ENCODE results near the gene ZNF333.

ZNF333 gene

DNA sequence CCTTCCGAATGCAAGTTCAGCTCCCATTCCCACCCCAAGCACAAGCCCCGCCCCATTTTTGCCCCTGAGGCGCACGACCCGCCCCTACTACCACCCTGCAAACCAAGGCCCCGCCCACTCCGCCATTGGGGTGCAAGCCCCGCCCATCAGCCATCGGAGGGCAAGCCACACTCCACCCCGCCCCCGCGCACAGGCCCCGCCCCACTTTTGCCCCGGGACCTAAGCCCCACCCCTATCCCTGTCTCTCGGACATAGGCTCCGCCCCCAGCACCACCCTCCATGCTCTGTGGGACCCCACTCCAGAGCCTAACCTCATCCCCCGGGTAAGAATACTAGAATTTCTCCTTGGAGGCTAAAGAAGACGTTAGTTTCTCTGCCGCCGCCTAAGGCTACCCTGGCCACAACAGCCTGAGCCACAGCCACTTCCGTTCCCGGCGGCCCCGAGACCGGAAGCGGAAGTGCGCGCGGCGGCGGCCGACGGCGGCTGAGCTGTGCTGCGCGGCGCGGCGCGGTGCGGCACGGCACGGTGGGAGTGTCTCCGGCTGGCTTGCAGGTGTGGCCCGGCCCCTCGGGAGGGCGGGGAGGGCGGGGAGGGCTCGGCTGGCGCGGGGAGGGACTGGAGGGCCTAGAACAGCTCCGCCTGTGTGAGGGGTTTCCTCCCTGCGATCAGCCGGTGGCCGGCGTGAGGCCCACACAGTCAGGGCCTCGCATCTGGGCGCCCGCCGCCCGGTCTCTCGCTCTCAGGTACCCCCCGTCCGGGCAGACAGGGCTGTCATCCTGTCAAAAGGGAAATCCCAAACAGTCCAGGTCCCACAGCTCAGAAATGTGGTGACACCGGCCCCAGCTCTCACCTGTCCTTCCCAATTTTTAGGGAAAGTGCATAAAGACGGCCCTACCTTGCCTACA lies at the start of gene ZNF333:
Gene ZNF333 (plus strand): TSS at position 451 of the 906 bp plus-strand sequence. CDS start 3,444 bp downstream, outside the sequence.
- DNase-seq (ENCODE audit: low spot score) = peak; percentile 89

DNA sequence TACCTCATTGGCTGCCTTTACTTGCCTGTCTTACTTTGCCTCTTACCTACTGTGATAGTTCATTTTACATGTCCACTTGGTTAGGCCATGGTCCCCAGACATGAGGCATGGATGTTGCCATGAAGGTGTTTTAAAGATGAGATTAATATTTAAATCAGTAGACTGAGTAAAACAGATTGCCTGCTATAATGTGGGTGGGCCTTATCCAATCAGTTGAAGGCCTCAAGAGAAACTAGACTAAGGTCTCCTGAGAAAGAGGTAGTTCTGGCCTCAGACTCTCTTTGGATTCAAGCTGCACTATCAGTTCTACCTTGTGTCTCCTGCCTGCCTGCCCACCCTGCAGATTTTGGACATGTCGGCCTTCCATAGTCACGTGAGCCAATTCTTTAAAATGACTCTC lies 41.3 kb upstream of the ZNF333 start:
- no peak for DNase-seq (ENCODE audit: low spot score)

DNA sequence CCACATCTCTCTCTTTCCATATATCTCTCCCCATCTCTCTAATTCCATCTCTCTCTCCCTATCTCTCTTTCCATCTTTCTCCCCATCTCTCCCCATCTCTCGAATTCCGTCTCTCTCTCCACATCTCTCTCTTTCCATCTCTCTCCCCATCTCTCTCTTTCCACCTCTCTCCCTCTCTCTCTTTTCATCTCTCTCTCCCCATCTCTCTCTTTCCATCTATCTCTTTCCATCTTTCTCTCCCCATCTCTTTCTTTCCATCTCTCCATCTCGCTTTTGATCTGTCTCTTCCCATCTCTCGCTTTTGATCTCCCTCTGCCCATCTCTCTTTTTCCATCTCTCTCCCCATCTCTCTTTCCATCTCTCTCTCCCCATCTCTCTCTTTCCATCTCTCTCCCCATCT lies 40.8 kb upstream of the ZNF333 start:
- DNase-seq (ENCODE audit: low spot score) = no peak

DNA sequence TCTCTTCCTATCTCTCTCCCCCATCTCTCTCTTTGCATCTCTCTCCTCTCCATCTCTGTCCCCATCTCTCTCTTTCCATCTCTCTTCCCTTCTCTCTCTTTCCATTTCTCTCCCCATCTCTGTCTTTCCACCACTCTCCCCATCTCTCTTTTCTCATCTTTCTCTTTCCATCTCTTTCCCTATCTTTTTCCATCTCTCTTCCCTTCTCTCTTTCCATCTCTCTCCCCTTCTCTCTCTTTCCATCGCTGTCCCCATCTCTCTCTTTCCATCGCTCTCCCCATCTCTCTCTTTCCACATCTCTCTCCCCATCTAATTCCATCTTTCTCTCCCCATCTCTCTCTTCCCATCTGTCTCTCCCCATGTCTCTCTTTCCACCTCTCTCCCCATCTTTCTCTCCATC lies 39.7 kb upstream of the ZNF333 start:
- DNase-seq (ENCODE audit: low spot score) = no peak

DNA sequence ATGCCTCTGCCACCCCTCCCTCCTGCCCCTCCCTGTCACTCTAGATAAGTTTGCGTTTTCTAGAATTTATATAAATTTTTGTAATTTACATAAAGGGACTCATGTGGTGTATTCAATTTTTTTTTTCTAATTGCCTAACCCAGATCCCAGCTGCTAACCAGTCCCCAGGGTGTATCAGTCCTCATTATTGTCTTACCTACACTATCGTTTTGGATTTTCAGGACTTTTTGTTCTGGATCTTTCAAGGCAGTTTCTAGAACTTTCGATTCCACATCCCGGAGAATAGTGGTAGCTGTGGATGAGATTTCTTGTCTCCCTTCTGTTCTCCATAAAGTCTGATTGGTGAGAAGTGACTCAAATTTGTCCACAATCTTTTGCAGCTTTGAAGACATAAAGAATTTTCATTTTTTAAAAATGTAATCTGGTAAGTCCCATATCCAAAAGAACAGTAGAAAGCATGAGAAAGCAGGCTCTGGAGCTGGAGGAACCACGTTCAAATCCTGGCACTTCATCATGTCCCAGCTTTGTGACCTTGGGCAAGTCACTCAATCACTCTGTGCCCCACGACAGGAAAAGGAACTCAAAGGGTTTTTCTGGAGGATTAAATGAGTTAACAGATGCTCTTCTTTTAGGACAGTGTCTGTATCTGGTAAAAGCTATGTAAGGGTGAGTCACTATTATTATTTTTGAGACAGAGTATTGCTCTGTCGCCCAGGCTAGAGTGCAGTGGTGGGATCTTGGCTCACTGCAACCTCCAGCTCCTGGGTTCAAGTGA lies 34.9 kb upstream of the ZNF333 start:
- no peak for DNase-seq (ENCODE audit: low spot score)

DNA sequence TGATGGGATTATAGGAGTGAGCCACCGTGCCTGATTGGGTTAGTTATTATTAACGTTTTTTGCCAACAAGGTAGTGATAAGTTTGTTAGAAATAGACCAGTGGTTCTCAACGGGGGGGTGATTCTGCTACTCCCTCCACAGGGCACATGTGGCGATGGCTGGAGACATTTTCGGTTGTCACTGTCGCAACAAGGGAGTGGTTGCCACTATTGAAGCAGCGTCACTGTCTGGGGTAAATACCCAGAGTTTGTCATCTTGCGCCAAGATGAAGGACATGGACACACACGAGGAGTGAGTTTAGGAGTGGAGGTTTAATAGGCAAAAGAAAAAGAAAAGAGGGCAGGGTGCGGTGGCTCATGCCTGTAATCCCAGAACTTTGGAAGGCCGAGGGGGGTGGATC lies 34.1 kb upstream of the ZNF333 start:
- no peak for DNase-seq (ENCODE audit: low spot score)

DNA sequence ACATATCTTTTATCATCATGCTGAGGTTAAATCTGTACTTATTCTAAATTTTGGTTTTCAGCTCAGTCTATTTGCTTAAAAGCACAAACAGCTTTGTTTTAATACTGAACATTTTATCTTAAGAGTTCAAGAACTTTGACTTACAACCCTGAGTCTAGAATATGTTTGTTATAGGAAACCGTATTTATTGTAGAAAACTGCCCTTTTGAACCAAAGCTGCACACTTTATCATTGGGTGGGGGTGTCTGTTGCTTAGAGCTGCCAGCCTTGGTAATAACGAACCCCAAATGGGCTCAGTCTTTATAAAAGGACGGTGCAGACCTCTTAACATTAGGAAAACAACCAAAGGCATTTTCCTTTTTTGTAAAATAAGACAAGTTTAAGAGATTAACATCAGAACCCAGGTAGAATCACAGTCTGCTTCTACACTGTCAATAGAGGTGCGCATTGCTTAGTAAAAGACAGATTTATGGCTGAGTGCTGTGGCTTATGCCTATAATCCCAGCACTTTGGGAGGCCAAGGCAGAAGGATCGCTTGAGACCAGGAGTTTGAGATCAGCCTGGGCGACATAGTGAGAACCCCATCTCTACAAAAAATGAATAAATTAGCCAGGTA lies 29.9 kb upstream of the ZNF333 start:
- DNase-seq (ENCODE audit: low spot score) = no peak

DNA sequence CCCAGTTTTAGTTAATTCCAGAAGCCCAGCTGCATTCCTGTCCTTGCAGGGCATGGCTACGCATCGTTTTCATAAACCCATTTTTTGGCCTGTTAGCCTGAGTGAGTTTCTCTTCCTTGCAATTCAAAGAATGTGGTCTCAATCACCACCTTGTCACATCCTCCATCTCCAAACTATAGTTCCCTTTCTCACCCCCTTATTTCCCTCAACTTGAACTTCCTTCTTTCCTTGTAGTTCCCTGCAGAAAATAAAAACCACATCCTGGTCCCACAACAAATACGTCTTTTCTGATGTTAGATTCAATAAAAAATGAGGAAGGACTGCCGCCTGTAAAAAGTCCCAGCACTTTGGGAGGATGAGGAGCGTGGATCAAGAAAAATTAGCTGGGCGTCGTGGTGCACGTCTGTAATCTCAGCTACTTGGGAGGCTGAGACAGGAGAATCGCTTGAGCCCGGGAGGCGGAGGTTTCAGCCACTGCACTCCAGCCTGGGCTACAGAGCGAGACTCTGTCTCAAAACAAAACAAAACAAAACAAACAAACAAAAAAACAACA lies 28.4 kb upstream of the ZNF333 start:
- DNase-seq (ENCODE audit: low spot score) = no peak

DNA sequence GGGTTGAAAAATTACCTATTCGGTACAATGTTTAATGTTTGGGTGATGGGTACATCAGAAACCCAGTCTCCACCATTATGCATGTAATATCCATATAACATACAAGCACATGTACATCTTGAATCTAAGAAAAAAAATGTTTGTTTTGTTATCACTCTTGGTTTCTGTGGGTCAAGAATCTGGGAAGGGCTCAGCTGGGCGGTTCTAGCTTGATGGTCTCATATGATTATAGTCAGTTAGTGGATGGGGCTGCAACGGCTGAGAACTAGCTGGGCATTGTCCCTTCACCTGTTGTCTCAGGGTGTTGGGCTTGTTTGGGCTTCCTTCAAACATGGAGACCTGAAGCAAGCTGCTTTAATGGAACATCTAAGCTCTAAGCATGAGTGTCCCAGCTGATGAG lies 19.9 kb upstream of the ZNF333 start:
- no peak for DNase-seq (ENCODE audit: low spot score)

DNA sequence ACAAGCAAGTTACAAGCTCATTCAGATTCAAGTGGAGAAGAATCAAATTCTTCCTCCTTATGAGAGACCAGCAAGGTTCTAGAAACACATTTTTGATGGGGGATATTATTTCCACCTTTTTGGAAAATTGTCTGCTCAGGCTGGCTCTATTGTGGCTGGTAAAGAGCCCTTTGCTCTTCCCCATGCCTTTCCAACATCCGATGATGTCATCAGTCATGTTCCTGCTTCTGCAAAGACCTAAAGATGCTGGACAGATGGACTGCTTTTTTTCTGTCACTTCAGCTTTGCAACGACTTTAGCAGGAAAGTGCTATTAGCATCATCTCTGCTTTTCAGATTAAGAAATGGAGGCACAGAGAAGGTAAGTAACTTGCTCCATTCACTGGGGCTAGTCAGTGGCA lies 19.4 kb upstream of the ZNF333 start:
- no peak for DNase-seq (ENCODE audit: low spot score)

DNA sequence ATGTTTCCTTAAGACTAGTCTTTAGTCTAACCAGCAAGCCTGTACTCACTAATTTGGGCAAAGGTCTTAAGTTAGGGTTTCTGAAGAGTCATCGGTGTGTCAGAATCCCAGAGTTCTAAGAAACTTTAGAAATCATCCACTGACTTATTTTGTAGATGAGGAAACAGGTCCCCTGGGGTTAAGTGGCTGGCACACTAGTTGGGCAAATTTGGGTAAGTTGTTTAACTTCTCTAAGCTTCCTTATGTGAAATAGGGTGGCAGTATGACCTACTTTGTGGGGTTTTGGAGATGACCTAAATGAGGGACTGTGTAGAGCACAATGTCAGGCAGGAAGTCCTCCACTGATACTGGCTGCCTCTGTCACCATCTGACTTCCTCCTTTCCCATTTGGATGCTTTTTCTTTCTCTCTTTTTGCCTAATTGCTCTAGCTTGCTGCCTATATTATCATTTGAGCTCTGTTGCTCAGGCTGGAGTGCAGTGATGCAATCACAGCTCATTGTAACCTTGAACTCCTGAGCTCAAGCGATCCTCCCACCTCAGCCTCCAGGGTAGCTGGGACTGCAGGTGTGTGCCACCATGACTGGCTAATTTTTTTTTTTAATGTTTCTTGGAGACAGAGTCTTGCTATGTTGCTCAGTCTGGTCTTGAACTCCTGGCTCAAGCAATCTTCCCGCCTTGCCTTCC lies 17.5 kb upstream of the ZNF333 start:
- DNase-seq (ENCODE audit: low spot score) = no peak

DNA sequence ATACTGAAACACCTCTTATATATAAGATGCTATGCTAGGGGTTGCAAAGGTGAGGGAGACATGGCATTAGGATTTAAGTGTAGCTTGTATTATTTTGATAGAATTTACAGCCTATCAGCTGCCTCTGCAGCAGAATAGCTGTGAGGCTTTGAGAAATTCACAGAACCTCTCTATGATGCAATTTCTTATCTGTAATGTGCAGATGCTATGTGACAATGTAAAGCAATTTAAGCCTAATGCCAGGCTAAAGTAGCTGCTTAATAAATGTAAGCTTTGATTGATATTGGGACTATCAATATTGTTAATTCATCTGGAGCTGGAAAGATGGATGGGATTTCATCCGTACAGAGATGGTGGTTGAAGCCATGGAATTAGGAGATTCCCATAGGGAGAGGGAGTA lies 16.8 kb upstream of the ZNF333 start:
- DNase-seq (ENCODE audit: low spot score) = no peak

DNA sequence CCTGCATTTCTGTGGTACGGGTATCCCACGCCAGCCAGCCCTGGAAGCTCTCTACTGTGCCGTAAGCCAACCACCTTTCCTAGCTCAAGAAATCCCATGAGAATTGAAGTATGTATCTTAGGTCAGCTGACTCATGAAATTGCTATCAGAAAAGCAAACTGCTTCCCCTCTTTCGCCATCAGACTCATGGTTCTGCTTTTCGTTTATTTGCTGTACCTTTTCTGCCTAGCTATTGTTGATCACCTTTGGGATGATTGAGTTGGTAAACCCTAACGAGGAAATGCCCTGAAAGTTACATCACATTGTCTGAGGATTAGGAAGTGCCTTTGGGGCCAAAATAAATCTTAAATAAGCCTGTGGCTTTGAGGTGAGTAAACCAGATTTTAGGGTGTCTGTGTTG lies 15.1 kb upstream of the ZNF333 start, which contains the start of gene ADGRE3:
Gene ADGRE3 (minus strand): TSS at position 81 of the 400 bp plus-strand sequence. CDS start 74 bp downstream, at position 7.
- no peak for DNase-seq (ENCODE audit: low spot score)

DNA sequence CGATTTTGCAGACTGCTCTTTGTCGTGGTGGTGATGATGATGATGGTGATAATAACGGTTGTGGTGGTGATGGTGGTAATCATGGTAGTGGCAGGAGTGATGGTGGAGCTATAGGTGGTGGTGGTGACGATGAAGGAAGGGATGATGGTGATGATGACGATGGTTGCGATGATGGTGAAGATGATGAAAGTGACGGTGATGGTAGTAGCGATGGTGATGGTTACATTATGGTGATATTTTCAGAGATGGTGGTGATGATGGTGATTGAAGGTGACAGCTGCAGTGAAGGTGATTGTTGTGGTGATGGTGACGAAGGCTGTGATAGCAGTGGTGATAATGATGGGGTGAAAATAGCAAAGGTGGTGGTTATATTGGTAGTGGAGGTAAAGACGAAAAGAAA lies 13.1 kb upstream of the ZNF333 start:
- DNase-seq (ENCODE audit: low spot score) = no peak

DNA sequence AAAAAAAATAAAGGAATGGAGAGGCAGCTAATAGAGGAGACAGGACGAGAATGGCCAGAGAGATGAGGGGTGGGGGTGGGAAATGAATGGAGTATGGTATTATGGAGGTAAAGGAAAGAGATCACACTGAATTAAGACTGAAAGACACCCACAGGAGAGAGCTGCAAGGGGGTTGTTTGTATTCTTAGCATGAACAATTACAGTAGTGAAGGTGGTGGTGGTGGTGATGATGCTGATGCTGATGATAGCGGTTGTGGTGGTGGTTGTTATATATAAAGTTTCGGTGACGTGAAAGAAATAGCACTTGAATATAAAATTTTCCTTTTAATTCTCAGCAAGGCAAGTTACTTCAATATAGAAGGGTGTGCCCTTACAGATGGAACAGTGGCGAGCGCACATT lies 12.4 kb upstream of the ZNF333 start:
- no peak for DNase-seq (ENCODE audit: low spot score)

DNA sequence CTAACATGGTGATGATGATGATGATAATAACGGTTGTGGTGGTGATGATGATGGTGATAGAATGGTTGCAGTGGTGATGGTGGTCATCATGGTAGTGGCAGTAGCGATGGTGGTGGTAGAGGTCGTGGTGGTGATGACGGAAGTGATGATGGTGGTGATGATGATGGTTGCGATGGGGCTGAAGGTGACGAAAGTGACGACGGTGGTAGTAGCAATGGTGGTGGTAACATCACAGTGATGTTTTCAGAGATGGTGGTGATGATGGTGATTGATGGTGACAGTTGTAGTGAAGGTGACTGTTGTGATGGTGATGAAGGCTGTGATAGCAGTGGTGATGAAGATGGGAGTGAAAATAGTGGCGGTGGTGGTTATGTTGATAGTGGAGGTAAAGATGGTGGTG lies 11.6 kb upstream of the ZNF333 start:
- no peak for DNase-seq (ENCODE audit: low spot score)

DNA sequence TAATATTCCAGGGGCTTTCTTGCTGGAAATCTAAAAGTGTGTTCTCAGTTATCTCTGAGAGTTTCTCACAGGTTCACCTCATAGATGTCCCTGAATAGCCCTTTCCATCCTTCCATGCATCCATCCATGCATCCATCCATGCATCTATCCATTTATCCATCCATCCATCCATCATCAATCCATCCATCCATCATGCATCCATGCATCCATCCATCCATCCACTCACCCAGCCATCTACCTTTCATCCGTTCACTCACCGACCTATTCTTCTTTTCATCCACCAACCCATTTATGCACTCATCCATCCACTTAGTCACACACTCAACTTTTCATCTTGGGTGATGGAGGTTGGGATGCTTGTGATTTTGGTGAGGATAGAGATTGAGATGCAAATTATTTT lies 7.8 kb upstream of the ZNF333 start:
- DNase-seq (ENCODE audit: low spot score) = no peak

DNA sequence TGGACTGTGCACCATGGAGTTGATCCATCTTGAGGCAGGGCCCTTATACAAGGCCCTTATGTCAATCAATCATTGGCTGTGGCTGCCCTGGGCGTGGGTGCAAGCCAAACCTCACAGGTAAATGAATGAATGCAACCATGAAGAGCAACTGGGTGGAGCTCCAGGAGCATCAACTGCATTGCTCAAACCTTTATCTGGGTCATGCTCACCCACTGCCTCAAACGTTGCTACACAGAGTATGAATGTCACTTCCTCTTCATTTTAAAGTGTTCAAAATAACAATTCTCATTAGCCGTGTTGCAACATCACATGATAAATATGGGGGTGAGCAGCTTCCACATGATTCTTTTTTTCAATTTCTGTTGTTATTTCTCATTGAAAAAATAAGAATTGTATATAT lies 6.4 kb upstream of the ZNF333 start:
- no peak for DNase-seq (ENCODE audit: low spot score)

DNA sequence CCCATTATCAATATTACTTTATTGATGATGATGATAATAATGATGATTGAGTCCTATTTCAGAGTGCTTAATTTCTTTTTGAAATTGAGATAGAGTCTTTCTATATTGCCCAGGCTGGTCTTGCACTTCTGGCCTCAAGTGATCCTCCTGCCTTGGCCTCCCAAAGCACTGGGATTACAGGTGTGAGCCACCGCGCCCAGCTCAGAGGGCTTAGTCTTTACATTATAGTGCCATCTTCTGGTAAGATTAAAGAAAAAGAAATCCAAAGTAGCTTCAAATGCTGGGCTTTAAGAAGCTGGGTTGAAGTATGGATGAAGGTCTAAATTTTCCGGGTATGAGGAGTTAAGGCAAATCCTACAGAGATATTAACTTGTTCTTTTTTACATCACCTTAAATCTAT lies 3.4 kb upstream of the ZNF333 start:
- peak; percentile 12 for DNase-seq (ENCODE audit: low spot score)

DNA sequence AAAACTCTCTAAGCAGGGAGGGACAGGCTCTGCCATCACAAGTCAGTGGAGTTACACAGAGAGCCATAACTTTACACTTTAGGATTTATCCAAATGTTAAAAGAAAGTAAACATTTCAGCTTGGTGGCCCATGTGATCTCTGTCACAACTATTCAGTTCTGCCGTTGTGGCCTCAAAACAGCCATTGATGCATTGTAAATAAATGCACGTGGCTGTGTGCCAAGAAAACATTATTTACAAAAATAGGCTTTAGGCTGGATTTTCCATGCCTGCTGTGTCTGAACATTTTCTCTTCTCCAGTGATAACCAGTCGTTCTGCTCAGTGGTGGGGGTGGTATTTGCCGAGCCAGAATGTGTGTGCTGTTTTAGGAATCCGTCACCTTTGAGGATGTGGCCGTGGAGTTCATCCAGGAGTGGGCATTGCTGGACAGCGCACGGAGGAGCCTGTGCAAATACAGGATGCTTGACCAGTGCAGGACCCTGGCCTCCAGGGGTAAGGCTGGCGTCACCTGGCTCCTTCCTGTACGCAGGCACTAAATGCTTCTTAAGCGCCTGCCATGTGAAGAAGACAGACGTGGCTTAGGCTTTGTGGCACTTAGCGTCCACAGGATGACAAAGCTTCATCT lies 4.9 kb downstream of the ZNF333 start:
- DNase-seq (ENCODE audit: low spot score) = no peak

DNA sequence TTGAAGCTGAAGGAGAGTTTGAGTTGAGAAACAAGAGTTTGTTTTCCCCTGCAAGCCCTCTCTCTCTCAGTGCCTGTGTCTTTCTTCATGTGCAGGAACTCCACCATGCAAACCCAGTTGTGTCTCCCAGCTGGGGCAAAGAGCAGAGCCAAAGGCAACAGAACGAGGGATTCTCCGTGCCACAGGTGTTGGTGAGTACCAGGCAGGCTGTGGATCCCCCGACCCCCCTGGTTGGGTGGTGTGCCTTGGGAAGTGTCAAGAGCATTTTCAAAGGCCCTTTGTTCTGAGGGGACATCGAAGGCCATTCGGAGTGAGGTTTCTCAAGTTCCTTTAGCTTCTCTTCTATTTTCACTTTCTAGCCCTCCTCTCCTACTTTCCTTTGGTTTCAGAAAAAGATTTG lies 5.6 kb downstream of the ZNF333 start:
- no peak for DNase-seq (ENCODE audit: low spot score)

Data from cerebellar cortex (tissue), 1 donor.